Panc1 (cell line): ENCODE results near the gene FANCD2OS. TPM values are rescaled to one million over a fixed set of nuclear protein-coding genes. Genes with fewer than 3 reads are reported as not detected.

Source experiments
- total RNA-seq: library from RNA; stranded (reverse); gene quantifications from one replicate; pipeline ENCODE4 v1.2.1, GENCODE V29; 2021; ENCODE audit not compliant: unreplicated experiment

FANCD2OS gene
- total RNA-seq, 1 experiment from 2014 or later = not detected

Other genes with a start within 250 kb of the FANCD2OS start
- not detected for gene CIDEC, start 228.0 kb downstream of the FANCD2OS start, total RNA-seq
- gene JAGN1, start 217.6 kb downstream of the FANCD2OS start, total RNA-seq = 19.9 TPM
- 1.1 TPM for gene IL17RE, start 205.4 kb downstream of the FANCD2OS start, total RNA-seq
- gene IL17RC, start 191.2 kb downstream of the FANCD2OS start, total RNA-seq = 23.6 TPM
- 15.4 TPM for gene CRELD1, start 174.4 kb downstream of the FANCD2OS start, total RNA-seq
- 1.1 TPM for gene PRRT3, start 155.8 kb downstream of the FANCD2OS start, total RNA-seq
- 42.0 TPM for gene EMC3, start 121.4 kb downstream of the FANCD2OS start, total RNA-seq
- gene FANCD2, start 81.8 kb downstream of the FANCD2OS start, total RNA-seq = 20.0 TPM
- 81.9 TPM for gene BRK1, start 7.4 kb upstream of the FANCD2OS start, total RNA-seq
- gene VHL, start 33.5 kb upstream of the FANCD2OS start, total RNA-seq = 47.1 TPM
- 25.1 TPM for gene IRAK2, start 56.7 kb upstream of the FANCD2OS start, total RNA-seq
- gene TATDN2, start 140.2 kb upstream of the FANCD2OS start, total RNA-seq = 30.4 TPM
- not detected for gene GHRL, start 184.7 kb upstream of the FANCD2OS start, total RNA-seq
- 81.4 TPM for gene SEC13, start 212.9 kb upstream of the FANCD2OS start, total RNA-seq